Esophagus squamous epithelium (tissue), 4 donors: ENCODE results near the gene INSR.

Experiments
- CTCF ChIP-seq, 6 experiments: fragments of 450-650 bp in 4 of 6; fragments of 200-600 bp in 2 of 6; sonication (generic) in 2 of 6; IDR thresholded peaks; one replicate each; pipeline ENCODE4 v1.5.1; 2016 to 2019; ENCODE audit warnings: antibody characterized with exemption in 6 of 6, mild to moderate bottlenecking in 4 of 6, moderate library complexity in 4 of 6
- POLR2A ChIP-seq, 4 donors: fragments of 450-650 bp; IDR thresholded peaks; one replicate each; pipeline ENCODE4 v1.6.1; 2017; ENCODE audit warnings: antibody characterized with exemption in 4 of 4, mild to moderate bottlenecking in 4 of 4, moderate library complexity in 3 of 4

- TF ChIP-seq CTCF (IDR thresholded peaks at IDR 0.05) (no peak), POLR2A (IDR thresholded peaks at IDR 0.05) (no peak)
These were observed 181.5 kb downstream of the INSR start for GRCh38 chr19:7112675-7113074.
